HepG2 (cell line): Measurements from ENCODE around the gene EPHB3. TPM values are rescaled to one million over a fixed set of nuclear protein-coding genes. Genes with fewer than 3 reads are reported as not detected.

ENCODE experiments used
- ATAC-seq: fragments of 200-7000 bp; cut with Tn5 transposase; 3 replicates; pipeline ENCODE4 v1.9.1; 2020; ENCODE audit warnings: mild to moderate bottlenecking, moderate library complexity
- BruUV-seq: library from RNA; stranded (reverse); fragments of 400-500 nt; replicated peaks from 2 replicates; lab custom pipeline; 2021; lab: Mats Ljungman, UMichigan
- CTCF ChIA-PET: fragments of 300-600 bp; formaldehyde crosslinking; extraction: SDS; loops from one replicate; lab custom pipeline; 2021; ENCODE audit warnings: low total read pairs, inconsistent platforms, low intra/inter-chr PET ratio; lab: Yijun Ruan, JAX
- POLR2A ChIA-PET: fragments of 350-600 bp; sonication (Branson Sonifier 250); formaldehyde crosslinking; loops from one replicate; lab custom pipeline; 2020; ENCODE audit warnings: antibody characterized with exemption, inconsistent platforms; lab: Yijun Ruan, JAX
- DNase-seq: peaks from one replicate; pipeline ENCODE4 v3.0.0-alpha.2; 2015; ENCODE audit warnings: low spot score
- FAIRE-seq: peaks from 3 replicates; lab custom pipeline; 2011; peaks lifted over from hg19 to GRCh38; lab: Jason Lieb, UNC
- H2AFZ ChIP-seq: one replicate; pipeline ENCODE4 v1.6.1; 2011; ENCODE audit warnings: low read length, inconsistent platforms
- H3K27ac ChIP-seq: fragments of 300-600 bp; 3 replicates; pipeline ENCODE4 v1.8.0; 2011; ENCODE audit warnings: mixed run types, mild to moderate bottlenecking, mixed read lengths, low read length, inconsistent platforms; ENCODE audit not compliant: insufficient read depth; ENCODE audit errors: extremely low read length
- H3K27me3 ChIP-seq, 2 experiments: fragments of 200-600 bp in 1 of 2; 2 replicates in 1 of 2; 3 replicates in 1 of 2; pipeline versions ENCODE4 v1.6.0 to v1.8.0; 2011; ENCODE audit warnings: low read length in 2 of 2, mild to moderate bottlenecking in 2 of 2, moderate library complexity in 2 of 2, inconsistent platforms in 1 of 2; ENCODE audit not compliant: insufficient read depth in 2 of 2, control insufficient read depth in 1 of 2
- H3K36me3 ChIP-seq, 2 experiments: fragments of 200-600 bp in 1 of 2; replicated peaks in 1 of 2; 2 replicates in 1 of 2; 3 replicates in 1 of 2; pipeline versions ENCODE4 v1.5.1 to v1.8.0; 2011; ENCODE audit warnings: low read length in 2 of 2, inconsistent platforms in 1 of 2; ENCODE audit not compliant: insufficient read depth in 2 of 2, control insufficient read depth in 1 of 2
- H3K4me1 ChIP-seq: 2 replicates; pipeline ENCODE4 v1.5.1; 2012; ENCODE audit warnings: low read length, inconsistent platforms; ENCODE audit not compliant: insufficient read depth
- H3K4me2 ChIP-seq: 2 replicates; pipeline ENCODE4 v1.6.0; 2011; ENCODE audit warnings: low read depth, low read length, inconsistent platforms
- H3K4me3 ChIP-seq, 3 experiments: fragments of 200-600 bp in 1 of 3; sonication (generic), shearing (Covaris generic) in 1 of 3; replicated peaks in 1 of 3; 2 replicates each; pipeline ENCODE4 v1.5.1; 2011 to 2016; ENCODE audit warnings: low read length in 3 of 3, inconsistent platforms in 2 of 3, low read depth in 2 of 3, mild to moderate bottlenecking in 2 of 3, control low read depth in 1 of 3, mixed read lengths in 1 of 3; ENCODE audit not compliant: insufficient read depth in 1 of 3
- H3K79me2 ChIP-seq: one replicate; pipeline ENCODE4 v1.6.1; 2011; ENCODE audit warnings: low read length, inconsistent platforms; ENCODE audit not compliant: insufficient read depth
- H3K9ac ChIP-seq: 2 replicates; pipeline ENCODE4 v1.6.0; 2011; ENCODE audit warnings: mild to moderate bottlenecking, low read depth, low read length, inconsistent platforms; ENCODE audit not compliant: insufficient read depth
- H3K9me3 ChIP-seq: 2 replicates; pipeline ENCODE4 v1.5.1; 2012; ENCODE audit warnings: mild to moderate bottlenecking, low read length
- H4K20me1 ChIP-seq: 2 replicates; pipeline ENCODE4 v1.6.0; 2011; ENCODE audit warnings: inconsistent platforms, mild to moderate bottlenecking, low read length, moderate library complexity; ENCODE audit not compliant: insufficient read depth
- AHDC1 ChIP-seq: sonication (generic); formaldehyde crosslinking; IDR thresholded peaks from 2 replicates; pipeline ENCODE4 v1.5.1; 2020; ENCODE audit warnings: mild to moderate bottlenecking, missing genetic modification reagents, borderline replicate concordance
- AKAP8 ChIP-seq: sonication (generic); formaldehyde crosslinking; IDR thresholded peaks from 2 replicates; pipeline ENCODE4 v1.5.1; 2020; ENCODE audit warnings: mild to moderate bottlenecking, missing genetic modification reagents
- MIER3 ChIP-seq: IDR thresholded peaks from 2 replicates; pipeline ENCODE4 v1.6.1; 2016; ENCODE audit warnings: missing compliant biosample characterization, borderline replicate concordance
- POLR2AphosphoS2 ChIP-seq: IDR thresholded peaks from 2 replicates; pipeline ENCODE4 v1.6.1; 2011; ENCODE audit warnings: low read depth, low read length, improper control_type of control experiment
- TFDP2 ChIP-seq: sonication (generic); formaldehyde crosslinking; IDR thresholded peaks from 2 replicates; pipeline ENCODE4 v1.4.0; 2020; ENCODE audit warnings: missing genetic modification reagents
- ZBTB38 ChIP-seq: sonication (generic); formaldehyde crosslinking; IDR thresholded peaks from 2 replicates; pipeline ENCODE4 v1.5.1; 2020; ENCODE audit warnings: mild to moderate bottlenecking, missing genetic modification reagents
- ZNF446 ChIP-seq: sonication (generic); formaldehyde crosslinking; IDR thresholded peaks from 2 replicates; pipeline ENCODE4 v1.5.0; 2020; ENCODE audit warnings: mild to moderate bottlenecking, missing genetic modification reagents
- WGBS: methylation state at CpG from one replicate; pipeline ENCODE4 v1.1.6; 2017; ENCODE audit warnings: low lambda C conversion rate; 5-methylcytosine and 5-hydroxymethylcytosine counted together
- in situ Hi-C: cut with HindIII; loops from 2 replicates; pipeline ENCODE4 v1.10.0; 2017; ENCODE audit warnings: low pct_unique_long_range_greater_than_20kb; ENCODE audit not compliant: extremely low pct_ligation_motif_present
- intact Hi-C: fragments of 100-400 bp; cut with micrococcal nuclease; formaldehyde crosslinking; loops from one replicate; pipeline ENCODE4 v1.10.0; 2022; ENCODE audit not compliant: unreplicated experiment
- polyA plus RNA-seq, 8 experiments: library from polyadenylated mRNA; depleted of rRNA in 3 of 8; stranded (reverse) in 7 of 8; unstranded in 1 of 8; fragments of >200 nt; fragmentation: Illumina TruSeq in 4 of 8; extraction: Trizol in 4 of 8; gene quantifications; 2 replicates each; pipeline versions ENCODE4 v1.2.1 to v1.2.3, GENCODE V29; 2011 to 2016; ENCODE audit warnings: low read depth in 4 of 8, missing spikeins in 1 of 8, mixed read lengths in 1 of 8; ENCODE audit not compliant: insufficient read depth in 1 of 8
- total RNA-seq, 5 experiments: library from RNA; depleted of rRNA; stranded (reverse); fragments of >200 nt; fragmentation: Illumina TruSeq; extraction: Trizol; gene quantifications; 2 replicates each; pipeline ENCODE4 v1.2.3, GENCODE V29; 2016; ENCODE audit warnings: low read depth in 1 of 5

The EPHB3 gene
- total and polyA plus RNA-seq, 2 of the 13 experiments (the other 11 are each of a cell fraction or from before 2014, with no cell fraction given), result 0.01 TPM; not detected in 1

GRCh38 chr3:184600685-184601377 lies 39.2 kb downstream of the EPHB3 start:
- Histone ChIP-seq H3K4me2 (no peak overlapping the region), H3K27ac (no peak overlapping the region), H3K27me3 (peaks cover 5 to 66% of the 10 kb centered on the region in 2 experiments; a peak in 4 of 5 replicates), H3K4me3 (no peak overlapping the region), H3K9ac (no peak overlapping the region), H3K9me3 (no peaks in the 10 kb centered on the region), H2AFZ (no peak overlapping the region), H3K4me1 (peaks cover 8% of the 10 kb centered on the region; the same call in 1 of the 2 replicates), H4K20me1 (no peaks in the 10 kb centered on the region), H3K79me2 (no peaks in the 10 kb centered on the region), H3K36me3 (no peaks in the 10 kb centered on the region)
- FAIRE-seq (no peak), ATAC-seq (no peak), DNase-seq (no peak)
- no TSS peak for BruUV-seq
- WGBS, result 36% methylated on average over 10 of the region's 10 CpGs
- intact Hi-C loops (no loop called here), in situ Hi-C loops (no loop called here)
- CTCF ChIA-PET, result no interaction called here
- TF ChIP-seq MIER3 (CRISPR knock-in tag), result no peak
- TF ChIP-seq TFDP2 (CRISPR knock-in tag), result no peak
- TF ChIP-seq ZNF446 (CRISPR knock-in tag), result no peak
- no peak for TF ChIP-seq POLR2AphosphoS2
- POLR2A ChIA-PET, result interaction anchor here (0.7 kb wide), 1 partner anchor 18 kb away, joined by 3 read pairs; no protein-coding TSS in a partner anchor

GRCh38 chr3:184601576-184602371 lies 40.2 kb downstream of the EPHB3 start:
- H3K27ac ChIP-seq, result no peak overlapping the region
- intact Hi-C loops, result no loop called here
- TF ChIP-seq AHDC1 (CRISPR knock-in tag) (no peak), ZBTB38 (CRISPR knock-in tag) (no peak), AKAP8 (CRISPR knock-in tag) (no peak)

More at GRCh38 chr3:184601576-184602371, 40.2 kb downstream of the EPHB3 start:
- DNase-seq (no peak), FAIRE-seq (no peak), ATAC-seq (no peak)
- 23% methylated on average over 14 of the region's 63 CpGs for WGBS
- H3K9ac ChIP-seq, result no peak overlapping the region
- H3K27me3 ChIP-seq, result peaks cover 5 to 71% of the 10 kb centered on the region in 2 experiments
- no peak overlapping the region for H3K4me2 ChIP-seq
- peaks cover 8% of the 10 kb centered on the region; the same call in 1 of the 2 replicates for H3K4me1 ChIP-seq
- no peak overlapping the region for H3K4me3 ChIP-seq
- no peaks in the 10 kb centered on the region for H4K20me1 ChIP-seq
- no peaks in the 10 kb centered on the region for H3K79me2 ChIP-seq
- in situ Hi-C loops, result no loop called here
- no peaks in the 10 kb centered on the region for H3K9me3 ChIP-seq
- BruUV-seq, result no TSS peak
- ChIA-PET CTCF (no interaction called here), POLR2A (interaction anchor here (0.7 kb wide), 1 partner anchor 19 kb away, joined by 3 read pairs; no protein-coding TSS in a partner anchor)
- no peaks in the 10 kb centered on the region for H3K36me3 ChIP-seq
- no peak overlapping the region for H2AFZ ChIP-seq
